Measurements from ENCODE around the gene COA1.
"Not testable (repeated sequence)": the region's sequence is repeated elsewhere in the genome, so short reads cannot be mapped to it uniquely, and the experiment has no call there.

COA1 gene

DNA sequence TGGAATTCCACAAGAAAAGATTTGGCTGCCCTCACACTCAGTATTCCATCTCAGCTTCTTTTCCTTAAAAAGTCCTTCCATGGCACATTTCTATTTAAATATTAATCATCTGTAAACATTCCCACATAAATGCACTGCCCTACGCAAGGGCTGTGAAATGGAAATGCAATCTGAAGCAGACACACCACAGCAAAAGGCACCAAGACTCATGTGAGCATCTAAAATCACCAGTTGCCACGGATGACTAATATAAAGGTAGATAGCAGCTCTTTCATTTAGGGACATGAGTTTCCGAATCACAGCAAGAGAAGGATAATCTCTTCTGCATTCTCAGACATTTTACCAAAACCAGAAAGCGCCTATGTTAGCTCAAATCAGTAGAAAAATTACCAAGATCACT lies 31.6 kb downstream of the COA1 start:
- no peak for DNase-seq
- in situ Hi-C loops (cut with MboI; ENCODE audit: low pct_unique_long_range_greater_than_20kb, low sequenced_read_pairs) = no loop called here

DNA sequence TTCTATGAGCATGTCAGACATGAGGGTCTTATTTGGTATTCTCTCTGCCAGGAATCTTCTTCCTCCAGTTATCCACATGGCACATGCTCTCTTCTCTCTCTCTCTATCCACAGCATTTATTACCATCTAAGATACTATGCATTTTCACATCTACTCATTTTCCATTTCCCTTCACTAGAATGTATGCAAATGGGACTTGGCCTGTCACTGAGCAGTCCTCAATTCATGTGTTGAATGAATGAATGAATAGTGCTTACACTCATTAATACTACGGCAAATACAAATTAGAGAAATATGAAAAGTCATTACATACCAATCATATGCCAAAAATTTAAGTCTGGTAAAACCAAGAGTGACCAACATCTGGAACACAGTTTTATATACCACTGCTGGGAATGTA lies 34.0 kb downstream of the COA1 start:
- in situ Hi-C loops (cut with MboI; ENCODE audit: low pct_unique_long_range_greater_than_20kb, low sequenced_read_pairs) = no loop called here
- no peak for DNase-seq

DNA sequence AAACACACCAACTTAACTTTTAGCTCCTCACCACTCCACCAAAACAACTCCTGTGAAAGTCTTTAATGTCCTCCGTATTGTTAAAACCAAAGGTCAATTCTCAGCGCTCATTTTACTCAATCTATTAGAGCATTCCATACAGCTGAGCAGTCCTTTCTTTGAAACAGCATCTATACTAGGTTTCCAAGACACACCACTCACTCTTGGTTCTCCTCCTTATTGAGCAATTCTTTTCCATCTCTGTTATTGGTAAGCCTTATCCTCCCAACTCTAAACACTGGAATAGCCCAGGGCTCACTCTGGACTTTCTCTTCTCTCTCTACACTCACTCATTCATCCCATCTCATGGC lies 34.9 kb downstream of the COA1 start:
- DNase-seq = no peak
- in situ Hi-C loops (cut with MboI; ENCODE audit: low pct_unique_long_range_greater_than_20kb, low sequenced_read_pairs) = no loop called here

DNA sequence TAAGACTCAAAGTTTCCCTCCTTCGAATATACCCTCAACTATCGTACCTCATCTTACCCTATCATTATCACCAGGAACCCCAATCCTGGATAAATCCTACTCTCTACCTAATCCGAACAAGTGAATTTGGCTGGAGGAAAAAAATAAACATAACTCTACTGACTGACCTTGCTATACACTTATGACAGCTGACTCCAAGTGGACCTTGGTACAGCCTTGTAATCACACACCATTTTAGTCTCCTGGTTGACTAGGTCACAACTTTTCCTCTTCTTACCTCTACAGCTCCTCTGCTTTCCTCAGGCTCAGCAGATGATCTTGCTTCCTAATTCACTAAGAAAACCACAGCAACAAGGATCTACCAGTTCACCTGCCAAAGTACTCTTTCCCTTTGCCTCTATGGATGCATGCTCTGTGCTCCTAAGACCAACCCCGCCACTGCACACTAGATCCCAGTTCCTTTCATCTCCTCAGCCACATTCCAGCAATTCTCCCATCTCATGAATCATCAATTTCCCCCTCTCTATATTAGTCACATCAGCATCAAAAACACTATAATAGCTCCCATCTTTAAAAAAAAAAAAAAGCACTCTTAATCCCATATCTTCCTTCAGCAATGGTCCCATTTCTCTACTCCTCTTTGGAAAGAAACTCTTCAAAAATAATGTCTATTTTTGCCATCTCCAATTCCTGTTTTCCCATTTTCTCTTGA lies 35.5 kb downstream of the COA1 start:
- no peak for DNase-seq
- in situ Hi-C loops (cut with MboI; ENCODE audit: low pct_unique_long_range_greater_than_20kb, low sequenced_read_pairs) = no loop called here

DNA sequence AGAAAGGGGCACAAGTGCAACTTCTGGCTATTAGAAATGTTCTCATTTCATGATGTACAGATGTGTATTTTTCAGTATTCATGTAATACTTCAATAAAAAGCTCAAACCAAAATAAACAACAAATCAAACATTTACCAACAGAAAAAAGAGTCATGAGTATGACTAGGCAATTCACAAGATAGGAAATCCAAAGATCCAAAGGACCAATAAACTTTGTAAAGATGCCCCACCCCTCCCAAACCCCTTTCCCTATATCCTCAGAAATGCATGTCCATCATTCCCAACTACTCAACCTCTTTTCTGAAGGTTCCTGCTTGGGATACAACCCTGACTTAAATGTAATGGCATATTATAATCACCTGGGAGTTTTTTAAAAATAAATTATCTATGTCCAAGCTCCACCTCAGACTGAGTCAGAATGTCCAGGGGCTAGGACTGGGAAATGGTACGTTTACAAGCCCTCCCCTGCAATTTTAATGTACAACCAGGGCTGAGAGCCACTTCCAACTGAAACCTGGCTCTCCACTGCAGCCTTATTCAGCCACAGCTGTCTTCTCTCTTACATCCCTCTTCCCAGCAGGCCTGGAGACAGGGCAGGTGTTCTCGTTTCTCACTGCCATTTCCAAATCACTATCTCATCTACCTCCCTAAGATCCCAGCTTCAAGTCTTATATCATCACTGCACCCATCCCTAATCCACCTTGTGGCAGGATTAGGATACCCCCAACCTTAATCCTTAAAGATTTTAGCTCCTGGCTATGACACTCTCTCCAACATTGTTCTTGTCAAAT lies 36.5 kb downstream of the COA1 start:
- no peak for DNase-seq
- in situ Hi-C loops (cut with MboI; ENCODE audit: low pct_unique_long_range_greater_than_20kb, low sequenced_read_pairs) = no loop called here

DNA sequence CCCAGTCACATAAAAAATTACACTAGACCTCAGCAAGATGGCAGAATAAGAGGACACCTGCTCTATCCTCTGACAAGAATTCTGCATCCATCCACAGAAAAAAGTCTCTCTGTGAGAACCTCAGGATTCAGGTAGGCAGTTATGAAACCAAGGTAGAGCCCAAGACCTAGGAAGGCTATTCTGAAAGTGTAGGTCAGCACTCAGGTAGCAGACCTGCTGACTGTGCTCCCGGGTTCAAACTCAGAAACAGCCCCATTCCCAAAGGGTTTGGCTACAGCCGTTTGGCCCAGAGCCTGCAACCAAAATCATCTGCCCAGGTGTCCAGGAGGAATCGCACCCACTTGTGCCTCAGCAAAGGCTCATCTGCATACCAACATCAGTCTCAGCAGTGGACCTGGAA lies 37.7 kb downstream of the COA1 start:
- in situ Hi-C loops (cut with MboI; ENCODE audit: low pct_unique_long_range_greater_than_20kb, low sequenced_read_pairs) = no loop called here

DNA sequence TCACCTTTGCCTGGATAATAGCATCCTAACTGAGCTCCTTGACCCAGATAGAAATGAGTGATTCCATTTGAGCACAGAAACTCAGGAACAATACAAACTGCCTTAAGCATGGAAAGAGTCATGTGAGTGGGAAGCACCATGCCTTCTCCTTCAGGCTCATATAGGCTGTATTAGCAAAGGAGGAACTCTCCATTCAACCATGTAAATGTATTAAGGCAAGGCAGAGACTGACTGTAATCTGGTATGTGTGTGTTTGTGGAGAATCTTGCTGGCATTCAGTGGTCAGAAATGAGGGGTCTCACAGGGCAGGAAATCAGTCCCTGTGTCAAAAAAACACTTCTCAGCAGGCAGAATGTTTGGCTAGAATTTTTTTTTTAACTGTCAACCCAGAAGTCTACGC lies 40.2 kb downstream of the COA1 start:
- in situ Hi-C loops (cut with MboI; ENCODE audit: low pct_unique_long_range_greater_than_20kb, low sequenced_read_pairs) = no loop called here

More for the DNA sequence above, 37.7 kb downstream of the COA1 start:
- no peak for DNase-seq

DNA sequence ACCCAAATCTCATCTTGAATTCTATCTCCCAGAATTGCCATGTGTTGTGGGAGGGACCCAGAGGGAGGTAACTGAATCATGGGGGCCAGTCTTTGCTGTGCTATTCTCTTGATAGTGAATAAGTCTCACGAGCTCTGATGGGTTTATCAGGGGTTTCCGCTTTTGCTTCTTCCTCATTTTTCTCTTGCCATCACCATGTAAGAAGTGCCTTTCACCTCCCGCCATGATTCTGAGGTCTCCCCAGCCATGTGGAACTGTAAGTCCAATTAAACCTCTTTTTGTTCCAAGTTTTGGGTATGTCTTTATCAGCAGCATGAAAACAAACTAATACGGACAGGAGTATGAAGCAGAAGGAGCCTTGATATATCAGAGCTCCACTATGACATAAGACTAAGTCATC lies 41.5 kb downstream of the COA1 start:
- in situ Hi-C loops (cut with MboI; ENCODE audit: low pct_unique_long_range_greater_than_20kb, low sequenced_read_pairs); DNase-seq: not testable (repeated sequence)

More for the DNA sequence above, 40.2 kb downstream of the COA1 start:
- no peak for DNase-seq

DNA sequence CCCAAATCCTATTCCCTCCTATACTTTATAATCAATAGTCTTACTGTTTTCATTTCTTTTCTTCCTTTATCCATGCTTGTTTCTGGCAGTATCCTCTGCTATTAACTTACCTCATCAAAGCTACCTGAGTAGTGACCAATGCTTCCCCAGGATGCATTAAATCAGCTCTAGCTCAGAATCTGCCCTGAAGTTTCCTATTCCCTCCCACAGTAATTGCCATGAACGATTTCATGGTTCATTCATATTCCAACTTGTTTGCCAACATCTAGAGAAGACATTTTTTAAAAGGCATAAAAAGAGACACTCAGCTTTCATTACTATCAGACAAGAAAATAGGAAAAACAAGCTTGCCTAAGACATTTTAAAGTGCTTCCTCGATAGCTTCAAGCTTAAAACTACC lies 42.3 kb downstream of the COA1 start:
- in situ Hi-C loops (cut with MboI; ENCODE audit: low pct_unique_long_range_greater_than_20kb, low sequenced_read_pairs) = no loop called here
- no peak for DNase-seq

DNA sequence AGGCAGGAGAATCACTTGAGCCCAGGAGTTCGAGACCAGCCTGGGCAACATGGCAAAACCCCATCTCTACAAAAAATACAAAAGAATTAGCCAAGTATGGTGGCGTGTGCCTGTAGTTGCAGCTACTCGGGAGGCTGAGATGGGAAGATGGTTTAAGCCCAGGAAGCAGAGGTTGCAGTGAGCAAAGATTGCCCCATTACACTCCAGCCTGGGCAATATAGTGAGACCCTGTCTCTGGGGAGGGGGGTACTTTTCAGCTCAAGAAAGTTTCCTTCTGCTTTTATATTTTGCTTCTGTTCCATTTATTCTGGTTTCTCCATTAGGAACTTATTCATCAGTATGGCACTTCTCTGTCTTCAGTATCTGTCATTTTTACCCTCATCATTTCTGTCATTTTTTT lies 48.6 kb downstream of the COA1 start:
- DNase-seq = no peak
- in situ Hi-C loops (cut with MboI; ENCODE audit: low pct_unique_long_range_greater_than_20kb, low sequenced_read_pairs) = no loop called here

DNA sequence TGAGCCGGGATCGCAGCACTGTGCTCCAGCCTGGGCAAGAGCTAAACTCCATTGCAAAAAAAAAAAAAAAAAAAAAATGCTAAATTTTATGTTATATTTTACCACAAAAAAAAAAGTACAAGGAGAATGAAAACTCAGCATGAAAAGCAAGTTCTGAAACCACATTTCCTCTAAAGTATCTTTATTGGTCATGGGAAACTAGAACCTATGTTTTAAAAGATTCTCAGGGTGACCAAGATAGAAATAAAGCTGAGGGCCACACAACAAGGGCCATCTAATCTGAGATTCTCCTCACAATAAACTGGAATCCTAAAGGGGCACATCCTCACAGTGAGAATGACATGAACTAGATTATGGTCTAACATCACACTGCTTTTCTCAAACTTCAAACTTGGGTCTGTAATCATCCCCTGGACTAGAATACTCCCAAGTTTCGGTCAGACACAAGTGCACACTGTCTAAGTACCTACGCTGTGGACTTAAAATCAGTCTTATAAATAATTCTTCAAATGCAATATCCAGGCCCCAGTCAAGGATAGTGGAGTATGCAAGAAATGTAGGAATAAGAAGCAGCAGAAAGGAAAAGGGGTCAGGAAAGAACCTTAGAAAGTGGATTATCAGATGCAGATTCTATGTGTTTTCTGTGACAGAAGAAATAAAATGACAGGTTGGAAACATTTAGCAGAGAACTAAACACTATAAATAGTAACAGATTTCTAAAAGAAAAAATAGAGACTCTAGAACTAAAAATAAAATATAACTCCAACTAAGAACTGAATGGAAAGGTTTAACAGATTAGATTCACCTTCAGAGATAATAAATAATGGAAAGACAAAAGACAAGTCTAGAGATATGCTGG lies 49.9 kb downstream of the COA1 start:
- DNase-seq = no peak
- in situ Hi-C loops (cut with MboI; ENCODE audit: low pct_unique_long_range_greater_than_20kb, low sequenced_read_pairs) = no loop called here

DNA sequence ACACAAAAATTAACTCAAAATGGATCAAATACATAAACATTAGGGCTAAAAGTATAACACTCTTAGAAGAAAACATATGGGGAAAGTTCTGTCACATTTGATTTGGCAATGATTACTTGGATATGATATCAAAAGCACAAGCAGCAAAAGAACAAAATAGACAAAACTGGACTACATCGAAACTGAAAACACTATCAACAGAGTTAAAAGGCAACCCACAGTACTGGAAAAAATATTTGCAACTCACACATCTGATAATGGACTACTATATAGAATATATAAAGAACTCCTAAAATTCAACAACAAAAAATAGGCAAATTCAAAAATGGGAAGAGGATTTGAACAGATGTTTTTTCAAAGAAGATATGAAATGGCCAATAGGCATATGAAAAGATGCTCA lies 51.0 kb downstream of the COA1 start:
- no peak for DNase-seq
- in situ Hi-C loops (cut with MboI; ENCODE audit: low pct_unique_long_range_greater_than_20kb, low sequenced_read_pairs) = no loop called here

DNA sequence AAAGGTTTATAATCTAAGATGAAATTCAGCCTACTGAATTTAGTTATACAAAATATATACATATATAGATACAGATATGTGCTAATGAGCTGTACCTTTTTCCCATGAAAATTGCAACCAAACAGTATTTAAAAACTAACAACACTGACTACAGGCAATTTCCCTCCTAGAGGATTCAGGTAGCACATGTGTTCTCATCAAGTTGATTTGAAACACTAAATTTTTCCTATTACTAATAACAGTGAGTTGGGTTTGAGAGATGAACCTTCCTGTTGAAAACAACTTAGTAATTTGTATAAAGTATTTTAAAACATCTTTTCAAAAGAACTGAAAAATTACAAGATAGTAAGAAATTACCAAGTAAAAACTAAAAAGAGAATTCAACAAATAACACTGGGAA lies 51.5 kb downstream of the COA1 start:
- no peak for DNase-seq
- in situ Hi-C loops (cut with MboI; ENCODE audit: low pct_unique_long_range_greater_than_20kb, low sequenced_read_pairs) = no loop called here

DNA sequence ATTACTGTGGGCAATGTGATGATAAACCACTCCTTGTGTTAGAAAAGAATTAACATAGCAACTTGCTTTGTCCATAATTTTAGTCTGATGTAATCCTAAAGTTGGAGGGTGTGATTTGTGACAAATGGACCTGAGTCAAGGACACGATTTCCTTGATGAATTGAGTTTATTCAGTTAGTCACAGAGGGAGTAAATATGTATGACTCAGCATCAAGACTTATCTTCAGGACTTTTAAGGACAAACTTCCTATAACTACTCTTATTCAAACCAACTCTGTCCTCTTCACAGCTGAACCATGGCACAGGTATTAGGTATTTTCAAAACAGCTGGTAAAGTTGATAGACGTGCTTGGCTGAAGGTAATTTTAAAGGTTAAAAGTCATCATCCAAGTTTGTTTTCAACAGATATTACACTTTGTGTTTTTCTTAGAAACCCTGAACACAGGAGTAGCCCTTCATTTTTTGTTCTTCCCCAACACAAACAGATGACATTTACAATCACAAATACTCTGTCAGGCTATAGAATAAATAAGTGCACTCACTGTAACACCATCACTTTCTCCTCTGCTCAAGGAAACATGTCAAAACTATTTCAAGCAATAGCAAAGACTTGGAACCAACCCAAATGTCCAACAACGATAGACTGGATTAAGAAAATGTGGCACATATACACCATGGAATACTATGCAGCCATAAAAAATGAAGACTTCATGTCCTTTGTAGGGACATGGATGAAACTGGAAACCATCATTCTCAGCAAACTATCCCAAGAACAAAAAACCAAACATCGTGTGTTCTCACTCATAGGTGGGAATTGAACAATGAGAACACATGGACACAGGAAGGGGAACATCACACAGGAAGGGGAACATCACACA lies 54.5 kb downstream of the COA1 start:
- DNase-seq = no peak
- in situ Hi-C loops (cut with MboI; ENCODE audit: low pct_unique_long_range_greater_than_20kb, low sequenced_read_pairs) = no loop called here

DNA sequence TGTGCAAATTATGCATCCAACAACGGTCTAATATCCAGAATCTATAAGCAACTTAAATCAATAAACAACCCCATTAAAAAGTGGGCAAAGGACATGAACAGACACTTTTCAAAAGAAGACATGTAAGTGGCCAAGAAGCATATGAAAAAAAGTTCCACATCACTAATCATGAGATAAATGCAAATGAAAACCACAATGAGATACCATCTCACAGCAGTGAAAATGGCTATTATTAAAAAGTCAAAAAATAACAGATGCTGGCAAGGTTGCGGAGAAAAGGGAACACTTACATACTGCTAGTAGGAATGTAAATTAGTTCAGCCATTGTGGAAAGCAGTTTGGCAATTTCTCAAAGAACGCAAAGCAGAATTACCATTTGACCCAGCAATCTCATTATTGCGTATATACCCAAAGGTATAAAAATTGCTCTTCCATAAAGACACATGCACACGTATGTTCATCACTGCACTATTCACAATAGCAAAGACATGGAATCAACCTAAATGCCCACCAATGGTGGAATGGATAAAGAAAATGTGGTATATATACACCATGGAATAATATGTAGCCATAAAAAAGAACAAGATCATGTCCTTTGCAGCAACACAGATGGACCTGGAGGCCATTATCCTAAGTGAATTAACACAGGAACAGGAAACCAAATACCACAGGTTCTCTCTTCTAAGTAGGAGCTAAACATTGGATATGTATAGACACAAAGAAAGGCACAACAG lies 55.9 kb downstream of the COA1 start:
- in situ Hi-C loops (cut with MboI; ENCODE audit: low pct_unique_long_range_greater_than_20kb, low sequenced_read_pairs) = not testable (repeated sequence)
- DNase-seq = peak; percentile 18

DNA sequence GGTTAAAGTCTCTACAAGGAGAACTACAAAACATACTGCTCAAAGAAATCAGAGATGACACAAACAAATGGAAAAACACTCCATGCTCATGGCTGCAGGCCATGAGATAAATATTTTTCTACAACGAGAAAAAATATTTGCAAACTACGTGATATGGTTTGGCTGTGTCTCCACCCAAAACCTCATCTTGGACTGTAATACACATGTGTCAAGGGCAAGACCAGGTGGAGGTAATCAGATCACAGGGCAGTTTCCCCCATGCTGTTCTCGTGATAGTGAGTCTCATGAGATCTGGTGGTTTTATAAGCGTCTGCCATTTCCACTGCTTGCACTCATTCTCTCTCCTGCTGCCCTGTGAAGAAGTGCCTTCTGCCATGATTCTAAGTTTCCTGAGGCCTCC lies 57.8 kb downstream of the COA1 start:
- no peak for DNase-seq
- in situ Hi-C loops (cut with MboI; ENCODE audit: low pct_unique_long_range_greater_than_20kb, low sequenced_read_pairs) = no loop called here

DNA sequence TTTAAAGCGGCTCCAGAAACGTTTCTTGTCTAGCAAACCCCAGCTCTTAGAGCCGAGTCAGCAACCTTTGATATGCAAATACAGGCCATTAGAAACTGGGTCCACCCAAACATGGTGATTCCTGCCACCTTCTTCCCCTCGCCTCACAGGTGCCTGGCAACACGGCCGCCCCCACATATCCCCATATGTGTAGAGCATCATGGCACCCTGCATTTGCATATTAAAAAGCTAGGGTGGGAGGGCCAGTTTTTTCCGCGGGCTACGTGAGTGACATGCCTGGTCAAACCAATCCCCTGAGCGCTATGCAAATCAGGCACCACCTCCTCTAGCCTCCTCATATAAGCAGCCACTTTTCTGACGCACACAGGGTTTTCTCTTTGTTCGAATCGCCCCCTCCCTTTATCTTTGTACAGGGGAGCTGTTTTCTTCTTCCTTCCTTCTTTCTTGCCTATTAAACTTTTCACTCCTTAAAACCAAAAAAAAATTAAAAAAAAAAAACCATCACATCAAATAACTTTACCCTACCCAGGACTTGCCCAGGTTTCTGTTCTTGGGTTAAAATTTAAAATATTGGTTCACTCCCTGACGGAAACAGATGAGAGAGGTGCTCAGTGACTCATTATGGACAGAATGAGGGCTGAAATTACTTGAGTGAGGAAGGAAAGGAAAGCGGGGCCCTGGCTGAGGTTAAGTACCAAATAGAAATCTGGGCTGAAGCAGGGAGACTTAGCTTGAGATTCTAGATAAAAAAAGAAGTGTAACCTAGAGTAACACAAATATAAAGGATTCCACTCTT lies 59.8 kb downstream of the COA1 start:
- in situ Hi-C loops (cut with MboI; ENCODE audit: low pct_unique_long_range_greater_than_20kb, low sequenced_read_pairs) = no loop called here
- no peak for DNase-seq

DNA sequence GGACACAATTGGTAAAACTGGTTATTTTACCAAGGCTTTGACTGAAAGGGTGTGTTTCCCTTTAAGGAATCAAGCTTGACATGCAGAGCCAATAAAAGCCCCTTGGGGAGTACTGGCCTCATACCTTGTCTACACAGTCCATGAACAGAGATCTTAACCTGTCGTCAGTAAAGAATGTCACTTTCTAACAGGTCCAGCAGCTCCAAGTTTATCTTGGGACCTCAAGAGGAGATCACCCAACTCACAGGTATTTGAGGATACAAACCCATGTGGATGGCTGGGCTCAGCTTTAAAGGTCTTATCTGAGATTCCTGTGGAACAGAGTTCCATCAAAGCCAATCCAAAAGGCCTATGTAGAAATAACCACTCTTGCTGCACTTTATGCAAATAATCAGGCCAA lies 61.3 kb downstream of the COA1 start:
- in situ Hi-C loops (cut with MboI; ENCODE audit: low pct_unique_long_range_greater_than_20kb, low sequenced_read_pairs) = no loop called here
- DNase-seq = no peak
